Neural progenitor cell (in vitro differentiated cells): Measurements from ENCODE around the gene GCKR.

Experiments used
- CTCF ChIP-seq: fragments of 200-600 bp; sonication (generic); IDR thresholded peaks from 2 replicates; pipeline ENCODE4 v1.5.1; 2017; ENCODE audit warnings: antibody characterized with exemption, mild to moderate bottlenecking
- EZH2 ChIP-seq: fragments of 200-600 bp; sonication (generic); IDR thresholded peaks from 2 replicates; pipeline ENCODE4 v1.6.1; 2017; ENCODE audit warnings: antibody characterized with exemption, mild to moderate bottlenecking, moderate library complexity
- EZH2phosphoT487 ChIP-seq: fragments of 200-600 bp; sonication (generic); IDR thresholded peaks from 2 replicates; pipeline ENCODE4 v1.6.1; 2017; ENCODE audit warnings: antibody characterized with exemption

GRCh38 chr2:27571681-27572080, 75.0 kb downstream of the GCKR start:
- no peak for TF ChIP-seq CTCF
- TF ChIP-seq EZH2phosphoT487: no peak
- no peak for TF ChIP-seq EZH2
